Psoas muscle (tissue), 8 donors: ENCODE data around the gene CENPF. TPM values are rescaled to one million over a fixed set of nuclear protein-coding genes. Genes with fewer than 3 reads are reported as not detected.
"Not testable (repeated sequence)": the region's sequence is repeated elsewhere in the genome, so short reads cannot be mapped to it uniquely, and the experiment has no call there.

Experiments used
- ATAC-seq, 4 donors: fragments of 200-7000 bp; cut with Tn5 transposase; one replicate each; pipeline ENCODE4 v1.9.1; 2020; ENCODE audit warnings: moderate library complexity in 3 of 4, mild to moderate bottlenecking in 2 of 4
- DNase-seq, 2 donors: peaks; one replicate each; pipeline ENCODE4 v3.0.0-alpha.2; 2020
- H3K27ac ChIP-seq: fragments of 200-600 bp; one replicate; pipeline ENCODE4 v1.8.0; 2022
- H3K27me3 ChIP-seq, 3 donors: fragments of 200-600 bp in 1 of 3; one replicate each; pipeline versions ENCODE4 v1.6.1 to v1.8.0; 2013 to 2022; ENCODE audit warnings: low read length in 2 of 3, mild to moderate bottlenecking in 2 of 3, moderate library complexity in 1 of 3; ENCODE audit not compliant: insufficient read depth in 3 of 3
- H3K36me3 ChIP-seq, 2 donors: fragments of 200-600 bp in 1 of 2; one replicate each; pipeline versions ENCODE4 v1.6.1 to v1.8.0; 2013 to 2022; ENCODE audit warnings: low read depth in 1 of 2, mild to moderate bottlenecking in 1 of 2, moderate library complexity in 1 of 2; ENCODE audit not compliant: insufficient read depth in 1 of 2
- H3K4me1 ChIP-seq: fragments of 200-600 bp; one replicate; pipeline ENCODE4 v1.8.0; 2022
- H3K4me3 ChIP-seq: fragments of 200-600 bp; one replicate; pipeline ENCODE4 v1.8.0; 2022; ENCODE audit warnings: mild to moderate bottlenecking
- H3K9me3 ChIP-seq: fragments of 200-600 bp; one replicate; pipeline ENCODE4 v1.8.0; 2022
- WGBS, 3 donors: extraction: QIAGEN DNeasy Blood & Tissue Kit; methylation state at CpG; one replicate each; pipeline versions ENCODE4 v1.1.6 to v1.1.7; 2013; 5-methylcytosine and 5-hydroxymethylcytosine counted together
- intact Hi-C, 2 donors: fragments of 100-400 bp; cut with DNase I; formaldehyde crosslinking; loops; one replicate each; pipeline versions ENCODE4 v1.11.0 to v1.14.2; 2022
- polyA plus RNA-seq, 3 donors: library from polyadenylated mRNA; stranded (reverse); fragments of 200-250 nt; gene quantifications; one replicate each; pipeline ENCODE4 v1.2.3, GENCODE V29; 2013
- total RNA-seq, 4 donors: library from RNA; stranded (reverse); fragmentation: NEBNext Ultra II Directional in 2 of 4; extraction: Animal tissue kit (Norgen Biotek cat#: 25700) in 2 of 4; gene quantifications; one replicate each; pipeline versions ENCODE4 v1.2.1 to v1.2.4, GENCODE V29; 2021 to 2023
- TF ChIP-seq, protein P1 (sequence below): fragments of 200-600 bp; IDR thresholded peaks from one replicate; pipeline ENCODE4 v1.8.0; 2022; ENCODE audit warnings: antibody characterized with exemption
- donor health status: healthy with polysubstance abuse.
- donor health status: DM: no; HTN: no; CAD: no; lungs with moderate emphysema.
- donor health status: Bipolar disorder and iron deficiency.
- donor health status: healthy.
- donor health status: DM: yes; HTN: yes; CAD: no.
- donor health status: DM: no; HTN: no; CAD: no.
- donor health status: DM: no; HTN: no; CAD: no.
- donor health status: DM: yes; HTN: yes; CAD: no.

The CENPF gene
- total and polyA plus RNA-seq, 7 donors, result 0.04 to 1.2 (median 0.57) TPM

DNA sequence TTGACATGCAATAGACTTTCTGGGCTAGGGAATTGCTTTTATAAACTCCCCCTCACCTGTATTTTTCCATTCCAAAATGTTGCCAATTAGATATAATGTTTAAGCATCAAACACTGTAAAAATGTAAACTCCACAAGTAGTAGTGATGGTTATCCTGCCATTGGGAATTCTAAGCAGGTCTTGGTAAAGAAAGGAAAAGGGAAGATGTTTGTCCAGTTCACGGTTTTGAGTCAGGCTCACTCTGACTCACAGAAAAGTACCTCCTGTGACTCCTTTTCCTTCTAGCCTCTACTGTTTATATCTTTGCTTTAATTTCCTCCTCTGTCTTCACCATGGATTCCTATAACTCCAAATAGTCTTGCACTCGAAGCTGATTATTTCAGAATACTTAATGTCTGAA, 32.6 kb upstream of the CENPF start:
- intact Hi-C loops, result no loop called here
- H3K9me3 ChIP-seq, result no peaks in the 10 kb centered on the region
- 76 to 78% (median 77%) methylated on average over 2 of the region's 2 CpGs for WGBS, 3 donors
- no peaks in the 10 kb centered on the region for H3K27me3 ChIP-seq
- DNase-seq (no peak), ATAC-seq (no peak)
- no peak overlapping the region for H3K27ac ChIP-seq
- TF ChIP-seq, protein P1, sequence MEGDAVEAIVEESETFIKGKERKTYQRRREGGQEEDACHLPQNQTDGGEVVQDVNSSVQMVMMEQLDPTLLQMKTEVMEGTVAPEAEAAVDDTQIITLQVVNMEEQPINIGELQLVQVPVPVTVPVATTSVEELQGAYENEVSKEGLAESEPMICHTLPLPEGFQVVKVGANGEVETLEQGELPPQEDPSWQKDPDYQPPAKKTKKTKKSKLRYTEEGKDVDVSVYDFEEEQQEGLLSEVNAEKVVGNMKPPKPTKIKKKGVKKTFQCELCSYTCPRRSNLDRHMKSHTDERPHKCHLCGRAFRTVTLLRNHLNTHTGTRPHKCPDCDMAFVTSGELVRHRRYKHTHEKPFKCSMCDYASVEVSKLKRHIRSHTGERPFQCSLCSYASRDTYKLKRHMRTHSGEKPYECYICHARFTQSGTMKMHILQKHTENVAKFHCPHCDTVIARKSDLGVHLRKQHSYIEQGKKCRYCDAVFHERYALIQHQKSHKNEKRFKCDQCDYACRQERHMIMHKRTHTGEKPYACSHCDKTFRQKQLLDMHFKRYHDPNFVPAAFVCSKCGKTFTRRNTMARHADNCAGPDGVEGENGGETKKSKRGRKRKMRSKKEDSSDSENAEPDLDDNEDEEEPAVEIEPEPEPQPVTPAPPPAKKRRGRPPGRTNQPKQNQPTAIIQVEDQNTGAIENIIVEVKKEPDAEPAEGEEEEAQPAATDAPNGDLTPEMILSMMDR, result no peak
- no peaks in the 10 kb centered on the region for H3K36me3 ChIP-seq
- peaks cover 17% of the 10 kb centered on the region for H3K4me1 ChIP-seq
- no peak overlapping the region for H3K4me3 ChIP-seq

DNA sequence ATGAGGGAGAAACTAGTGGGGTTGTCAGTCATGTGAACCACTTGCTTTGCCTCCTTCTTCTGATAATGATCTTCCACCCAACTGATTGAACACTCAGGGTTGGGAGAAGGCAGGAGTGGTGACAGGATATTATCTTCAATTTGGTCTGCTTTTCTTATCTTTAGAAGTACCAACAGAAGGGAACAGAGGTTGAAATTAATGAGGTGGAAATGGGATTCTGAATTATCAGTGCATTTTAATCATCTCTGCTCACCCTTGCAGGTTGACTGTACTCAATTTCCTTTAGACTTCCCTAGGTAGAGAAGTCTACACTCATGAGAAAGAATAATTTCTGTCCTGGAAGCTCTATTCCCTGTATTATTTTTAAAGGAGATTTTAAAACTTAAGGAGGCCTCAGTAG, 31.7 kb upstream of the CENPF start:
- DNase-seq (no peak), ATAC-seq (no peak)
- no peak overlapping the region for H3K4me3 ChIP-seq
- H3K9me3 ChIP-seq, result peaks cover 8% of the 10 kb centered on the region
- no peaks in the 10 kb centered on the region for H3K27me3 ChIP-seq
- peaks cover 17% of the 10 kb centered on the region for H3K4me1 ChIP-seq
- intact Hi-C loops, result no loop called here
- no peaks in the 10 kb centered on the region for H3K36me3 ChIP-seq
- TF ChIP-seq, protein P1, result no peak
- H3K27ac ChIP-seq, result no peak overlapping the region

DNA sequence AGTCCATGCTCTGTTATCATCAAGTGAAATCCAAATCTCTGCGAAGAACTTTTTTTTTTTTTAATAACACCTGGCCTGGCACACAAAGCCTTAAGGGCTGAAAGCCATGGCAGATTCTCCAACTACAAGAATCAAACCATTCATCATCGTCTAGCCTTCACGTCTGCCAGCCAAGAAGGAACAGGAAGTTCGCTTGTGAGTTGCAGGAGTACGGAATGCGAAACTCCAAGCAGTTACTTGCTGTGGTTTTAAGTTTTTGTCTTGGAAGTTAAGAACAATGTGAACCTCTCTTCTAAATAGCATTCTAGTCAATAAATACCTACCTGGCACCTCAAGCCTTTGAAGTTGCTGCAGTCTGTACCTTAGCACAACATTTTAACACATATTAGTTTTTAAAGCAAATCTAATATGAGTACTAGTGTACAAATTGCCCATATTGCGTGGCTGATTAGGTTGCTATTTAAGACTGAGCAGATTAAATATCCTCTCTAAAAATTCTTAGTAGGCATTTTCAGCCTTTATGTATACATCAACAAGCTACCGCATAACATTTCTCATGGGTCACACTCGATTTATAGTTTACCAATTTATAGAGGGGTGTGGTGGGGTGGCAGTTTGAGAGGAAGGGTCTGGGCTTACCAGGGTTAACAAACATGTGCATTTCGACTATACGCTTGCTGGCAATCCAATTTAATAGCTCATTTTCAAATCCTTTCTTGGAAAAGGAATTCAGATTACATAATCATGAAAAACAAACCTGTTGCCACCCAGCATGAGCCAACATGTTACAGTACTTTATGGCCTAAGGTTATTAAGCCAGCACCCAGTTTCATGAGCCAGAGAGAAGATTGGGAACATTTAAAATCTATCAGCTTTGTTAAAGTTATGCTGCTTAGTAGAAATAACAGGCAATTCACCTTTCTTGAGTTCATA, 29.3 kb upstream of the CENPF start:
- ATAC-seq (peak; percentile 67 to 88 (median 81)), DNase-seq (no peak)
- Histone ChIP-seq H3K9me3 (peaks cover 14% of the 10 kb centered on the region), H3K4me1 (peaks cover 17% of the 10 kb centered on the region), H3K36me3 (no peaks in the 10 kb centered on the region), H3K4me3 (peak overlapping the region; percentile 45), H3K27me3 (no peaks in the 10 kb centered on the region), H3K27ac (peak overlapping the region; percentile 81)
- TF ChIP-seq, protein P1, result no peak
- intact Hi-C loops, result no loop called here
- WGBS, 3 donors, result 19 to 46% (median 26%) methylated on average over 11 of the region's 11 CpGs

DNA sequence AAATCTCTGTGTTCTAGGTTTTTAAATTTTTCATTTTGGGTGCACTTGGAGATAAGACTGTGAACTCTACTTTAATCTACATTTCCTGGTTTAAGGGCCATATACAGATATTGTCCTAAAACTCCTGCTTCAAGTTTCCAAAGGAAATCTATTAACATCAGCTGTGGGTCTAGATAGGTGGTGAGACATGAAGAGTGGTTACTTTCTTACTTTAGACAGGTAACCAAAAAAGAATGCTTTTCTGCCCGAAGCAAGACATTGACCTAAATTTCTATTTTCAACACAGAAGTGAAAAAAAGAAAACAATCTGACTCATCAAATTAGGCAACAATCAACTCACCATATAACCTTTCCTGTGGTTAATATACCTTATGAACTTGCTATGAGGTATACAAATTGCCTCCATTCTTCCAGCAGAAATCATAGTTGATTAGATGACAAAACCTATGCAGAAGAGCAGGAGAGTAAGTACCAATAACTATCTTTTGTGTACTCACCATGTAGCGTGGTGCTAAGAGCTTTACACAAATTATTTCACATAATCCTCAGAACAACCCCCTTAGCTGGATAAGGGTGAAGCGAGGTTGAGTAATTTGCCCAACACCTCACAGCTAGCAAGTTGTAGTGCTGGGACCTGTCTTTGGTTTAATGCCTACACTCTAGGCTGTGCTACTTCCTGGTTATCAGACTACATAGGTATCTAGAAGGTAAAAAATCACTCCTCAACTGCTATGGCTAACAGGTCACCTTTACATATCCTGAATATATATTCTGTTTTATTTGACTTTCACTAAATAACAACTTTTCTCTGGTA, 28.2 kb upstream of the CENPF start:
- ATAC-seq, result no peak
- peaks cover 17% of the 10 kb centered on the region for H3K4me1 ChIP-seq
- TF ChIP-seq, protein P1, result no peak
- no peaks in the 10 kb centered on the region for H3K27me3 ChIP-seq
- peak overlapping the region; percentile 81 for H3K27ac ChIP-seq
- no peak for DNase-seq
- H3K4me3 ChIP-seq, result no peak overlapping the region
- H3K36me3 ChIP-seq, result no peaks in the 10 kb centered on the region
- intact Hi-C loops, result no loop called here
- WGBS, 3 donors, result 85 to 89% (median 89%) methylated on average over 3 of the region's 3 CpGs
- peaks cover 14% of the 10 kb centered on the region for H3K9me3 ChIP-seq

DNA sequence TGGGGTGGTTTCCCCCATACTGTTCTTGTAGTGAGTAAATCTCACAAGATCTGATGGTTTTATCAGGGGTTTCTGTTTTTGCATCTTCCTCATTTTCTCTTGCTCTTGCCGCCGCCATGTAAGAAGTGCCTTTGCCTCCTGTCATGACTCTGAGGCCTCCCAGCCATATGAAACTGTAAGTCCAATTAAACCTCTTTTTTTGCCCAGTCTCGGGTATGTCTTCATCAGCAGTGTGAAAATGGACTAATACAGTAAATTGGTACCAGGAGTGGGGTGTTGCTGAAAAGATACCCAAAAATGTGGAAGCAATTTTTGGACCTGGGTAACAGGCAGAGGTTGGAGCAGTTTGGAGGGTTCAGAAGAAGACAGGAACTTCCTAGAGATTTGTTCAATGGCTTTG, 26.9 kb upstream of the CENPF start:
- Histone ChIP-seq H3K9me3 (peaks cover 14% of the 10 kb centered on the region), H3K4me1 (peaks cover 21% of the 10 kb centered on the region)
- WGBS, 3 donors, result 82 to 93% (median 87%) methylated on average over 3 of the region's 3 CpGs
- H3K27me3 ChIP-seq, ATAC-seq, H3K36me3 ChIP-seq, DNase-seq, intact Hi-C loops, H3K4me3 ChIP-seq, H3K27ac ChIP-seq: not testable (repeated sequence)
